H1 (cell line): ENCODE measurements around the gene TCFL5. TPM values are rescaled to one million over a fixed set of nuclear protein-coding genes. Genes with fewer than 3 reads are reported as not detected.

Experiments used
- BCL11A ChIP-seq, 2 experiments: IDR thresholded peaks; one replicate each; pipeline ENCODE4 v1.6.1; 2011; ENCODE audit warnings: low read depth in 2 of 2, low read length in 2 of 2, mild to moderate bottlenecking in 2 of 2
- HDAC2 ChIP-seq, 2 experiments: fragments of 300-600 bp in 1 of 2; sonication (generic) in 1 of 2; IDR thresholded peaks; 2 replicates each; pipeline ENCODE4 v1.6.1; 2011 to 2012; ENCODE audit warnings: low read depth in 2 of 2, low read length in 2 of 2, mild to moderate bottlenecking in 2 of 2, moderate library complexity in 2 of 2, borderline replicate concordance in 1 of 2, inconsistent platforms in 1 of 2
- SIRT6 ChIP-seq: IDR thresholded peaks from one replicate; pipeline ENCODE4 v1.7.1; 2012; ENCODE audit warnings: low read length, inconsistent platforms
- YY1 ChIP-seq: IDR thresholded peaks from 2 replicates; pipeline ENCODE4 v1.6.1; 2011; ENCODE audit warnings: low read depth, mild to moderate bottlenecking, low read length
- polyA plus RNA-seq, 7 experiments: library from polyadenylated mRNA; depleted of rRNA in 3 of 7; stranded (reverse) in 5 of 7; unstranded in 2 of 7; fragments of >200 nt in 5 of 7; fragments of 200-250 nt in 2 of 7; gene quantifications; 1 replicate in 5 of 7; 2 replicates in 1 of 7; 4 replicates in 1 of 7; pipeline versions ENCODE4 v1.2.1 to v1.2.3, GENCODE V29; 2011 to 2013; ENCODE audit warnings: missing spikeins in 2 of 7, mixed read lengths in 2 of 7
- total RNA-seq: library from RNA; stranded (reverse); fragmentation: NEBNext Ultra II Directional; extraction: Animal tissue kit (Norgen Biotek cat#: 25700); gene quantifications from 2 replicates; pipeline ENCODE4 v1.2.1, GENCODE V29; 2021

Gene TCFL5
- total and polyA plus RNA-seq, 2 of the 8 experiments (the other 6 are each of a cell fraction or from before 2014, with no cell fraction given): 6.2 to 15.0 TPM

DNA sequence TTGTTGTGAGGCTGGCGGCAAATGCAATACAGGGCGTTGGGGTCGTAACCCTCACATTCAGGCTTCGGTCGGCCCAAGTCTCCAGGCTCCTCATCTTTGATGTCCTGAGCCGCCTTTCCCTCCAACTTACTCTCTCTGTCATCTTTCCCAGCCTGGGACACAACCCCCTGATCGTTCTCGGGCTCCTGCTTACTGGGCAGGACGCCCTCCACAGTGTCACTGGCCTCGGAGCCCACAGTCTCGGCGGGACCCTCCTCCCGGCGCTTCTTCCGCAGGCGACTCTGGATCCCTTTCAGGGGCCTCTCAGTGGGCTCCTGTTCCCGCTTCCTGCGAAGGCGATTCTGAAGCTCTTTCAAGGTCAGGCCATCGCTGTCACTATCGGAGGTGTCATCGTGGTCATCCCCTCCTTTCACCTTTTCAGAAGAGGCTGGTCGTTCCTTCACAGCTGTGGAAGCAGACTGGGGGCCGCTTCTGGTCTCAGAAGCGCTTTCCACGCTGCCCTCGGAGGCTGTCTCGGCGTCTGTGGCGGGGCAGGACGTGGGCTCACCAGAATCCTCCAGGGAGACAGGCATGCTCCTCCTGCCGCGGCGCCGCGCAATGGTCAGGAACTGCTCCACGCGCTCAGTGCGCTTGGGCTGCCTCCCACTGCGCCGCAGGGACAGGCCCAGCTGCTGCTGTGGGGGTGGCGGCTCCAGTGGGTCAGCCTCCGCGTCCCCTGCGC, 49.3 kb upstream of the TCFL5 start (continued):
- TF ChIP-seq HDAC2 (IDR thresholded peaks at IDR 0.05; ENCODE audit: borderline replicate concordance in 1 of 2, low read depth in 2 of 2, low read length in 2 of 2) (no peak), SIRT6 (no peak), BCL11A (IDR thresholded peaks at IDR 0.05; ENCODE audit: low read depth in 2 of 2, low read length in 2 of 2) (no peak), YY1 (no peak)
